T-helper 17 cell (primary cell): ENCODE measurements around the gene SYT14. TPM values are rescaled to one million over a fixed set of nuclear protein-coding genes. Genes with fewer than 3 reads are reported as not detected.
"Not testable (repeated sequence)": the region's sequence is repeated elsewhere in the genome, so short reads cannot be mapped to it uniquely, and the experiment has no call there.

Experiments
- ATAC-seq: fragments of 150-1000 bp; cut with Tn5 transposase; 2 replicates; pipeline ENCODE4 v1.10.0; 2021; ENCODE audit warnings: mild to moderate bottlenecking, moderate library complexity
- DNase-seq, 3 donors: peaks; one replicate each; pipeline versions ENCODE4 v3.0.0 to v3.0.0-alpha.2; 2020 to 2021
- H3K9me3 ChIP-seq: one replicate; pipeline ENCODE4 v1.7.0; 2013; ENCODE audit warnings: low read length, mild to moderate bottlenecking; ENCODE audit not compliant: control insufficient read depth, poor library complexity, severe bottlenecking
- H3K27ac Mint-ChIP-seq: one replicate; pipeline ENCODE4 v1.8.0; 2022; ENCODE audit warnings: mild to moderate bottlenecking, moderate library complexity, mixed read lengths
- H3K27me3 Mint-ChIP-seq: one replicate; pipeline ENCODE4 v1.8.0; 2022; ENCODE audit warnings: mixed read lengths
- H3K36me3 Mint-ChIP-seq: one replicate; pipeline ENCODE4 v1.8.0; 2022; ENCODE audit warnings: low read depth, mixed read lengths
- H3K4me1 Mint-ChIP-seq: one replicate; pipeline ENCODE4 v1.8.0; 2022; ENCODE audit warnings: mild to moderate bottlenecking, mixed read lengths
- H3K4me3 Mint-ChIP-seq: one replicate; pipeline ENCODE4 v1.8.0; 2022; ENCODE audit warnings: mild to moderate bottlenecking, moderate library complexity, mixed read lengths
- total RNA-seq, 4 donors: library from RNA in 2 of 4; stranded (reverse) in 2 of 4; gene quantifications; one replicate each; pipeline ENCODE4 v1.2.3 and lab custom pipeline; 2022 to 2026

SYT14 gene
- total RNA-seq, 2 donors from 2014 or later: not detected

GRCh38 chr1:210021145-210021860 is 83.3 kb downstream of the SYT14 start:
- Mint-ChIP-seq H3K4me3 (no peak overlapping the region), H3K36me3 (no peaks in the 10 kb centered on the region), H3K27ac (no peak overlapping the region), H3K27me3 (peaks cover 16% of the 10 kb centered on the region), H3K4me1 (peaks cover 2% of the 10 kb centered on the region)
- no peaks in the 10 kb centered on the region for H3K9me3 ChIP-seq
- DNase-seq: no peak
- no peak for ATAC-seq

DNA sequence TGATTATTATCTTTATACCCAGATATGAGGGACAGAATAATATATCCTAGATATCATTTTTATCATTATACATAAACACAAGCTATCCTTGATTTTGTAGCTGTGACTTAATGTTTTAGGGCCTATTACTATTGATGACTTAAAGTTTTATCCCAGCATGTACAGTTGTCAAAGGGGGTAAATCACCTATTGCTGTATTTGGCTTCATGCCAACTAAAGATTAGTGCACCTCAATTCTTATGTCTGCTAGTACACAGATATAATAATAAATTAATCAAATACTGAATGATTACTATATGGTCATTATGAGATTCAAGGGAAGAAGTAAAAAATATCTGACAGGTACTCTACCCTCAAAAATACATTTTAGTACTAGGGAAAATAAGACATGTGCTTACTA is 84.0 kb downstream of the SYT14 start:
- ATAC-seq (no peak), DNase-seq (no peak)
- Mint-ChIP-seq H3K4me3 (no peak overlapping the region), H3K4me1 (no peaks in the 10 kb centered on the region), H3K36me3 (no peaks in the 10 kb centered on the region), H3K27ac (no peak overlapping the region), H3K27me3 (peaks cover 10% of the 10 kb centered on the region)
- no peaks in the 10 kb centered on the region for H3K9me3 ChIP-seq

DNA sequence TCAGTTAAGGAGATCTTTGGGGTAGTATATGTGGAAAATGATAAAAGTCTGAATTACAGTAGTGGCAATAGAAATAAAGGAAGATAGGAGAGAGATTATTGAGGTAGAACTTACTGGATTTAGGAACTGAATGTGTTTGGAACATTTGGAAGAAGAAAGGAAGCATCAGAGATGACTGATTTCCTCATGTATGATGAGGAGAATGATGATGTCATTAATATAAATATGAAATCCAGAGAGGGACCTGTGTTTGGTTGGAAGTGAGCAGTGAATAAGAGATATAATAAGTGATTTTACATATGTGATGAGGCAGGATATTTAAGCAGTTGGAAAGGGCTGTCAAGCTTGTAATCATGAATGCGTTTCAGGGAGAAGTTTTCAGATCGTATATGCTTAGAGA is 86.3 kb downstream of the SYT14 start:
- Mint-ChIP-seq H3K27ac (no peak overlapping the region), H3K36me3 (no peaks in the 10 kb centered on the region), H3K4me1 (no peaks in the 10 kb centered on the region), H3K4me3 (no peak overlapping the region), H3K27me3 (peaks cover 10% of the 10 kb centered on the region)
- no peaks in the 10 kb centered on the region for H3K9me3 ChIP-seq
- ATAC-seq (no peak), DNase-seq (no peak)

GRCh38 chr1:210024996-210025395 is 87.0 kb downstream of the SYT14 start:
- Mint-ChIP-seq H3K27me3 (peaks cover 10% of the 10 kb centered on the region), H3K27ac (no peak overlapping the region), H3K36me3 (no peaks in the 10 kb centered on the region), H3K4me3 (no peak overlapping the region), H3K4me1 (no peaks in the 10 kb centered on the region)
- ATAC-seq (no peak), DNase-seq (no peak)
- no peaks in the 10 kb centered on the region for H3K9me3 ChIP-seq

GRCh38 chr1:210025870-210026269 is 87.9 kb downstream of the SYT14 start:
- H3K27ac Mint-ChIP-seq: no peak overlapping the region
- H3K4me1 Mint-ChIP-seq: no peaks in the 10 kb centered on the region
- H3K4me3 Mint-ChIP-seq: no peak overlapping the region
- H3K9me3 ChIP-seq: peaks cover 4% of the 10 kb centered on the region
- no peak for DNase-seq
- H3K27me3 Mint-ChIP-seq: peaks cover 10% of the 10 kb centered on the region
- no peak for ATAC-seq
- no peaks in the 10 kb centered on the region for H3K36me3 Mint-ChIP-seq

- H3K4me3 Mint-ChIP-seq: no peak overlapping the region
- H3K9me3 ChIP-seq: peaks cover 4% of the 10 kb centered on the region
- no peak overlapping the region for H3K27ac Mint-ChIP-seq
- H3K27me3 Mint-ChIP-seq: peaks cover under 1% of the 10 kb centered on the region
- no peaks in the 10 kb centered on the region for H3K36me3 Mint-ChIP-seq
- DNase-seq: no peak
- ATAC-seq: no peak
- H3K4me1 Mint-ChIP-seq: no peaks in the 10 kb centered on the region
These were observed 90.0 kb downstream of the SYT14 start for GRCh38 chr1:210027994-210028393.

- H3K27me3 Mint-ChIP-seq: no peaks in the 10 kb centered on the region
These were observed 93.5 kb downstream of the SYT14 start for GRCh38 chr1:210031473-210031872.

GRCh38 chr1:210043058-210043457 is 105.0 kb downstream of the SYT14 start:
- no peak for DNase-seq
- no peak overlapping the region for H3K27ac Mint-ChIP-seq
- no peaks in the 10 kb centered on the region for H3K36me3 Mint-ChIP-seq
- peaks cover 7% of the 10 kb centered on the region for H3K27me3 Mint-ChIP-seq
- H3K4me1 Mint-ChIP-seq: no peaks in the 10 kb centered on the region
- ATAC-seq: no peak
- H3K9me3 ChIP-seq: no peaks in the 10 kb centered on the region
- H3K4me3 Mint-ChIP-seq: no peak overlapping the region

More at GRCh38 chr1:210031473-210031872, 93.5 kb downstream of the SYT14 start:
- H3K27ac Mint-ChIP-seq: no peak overlapping the region
- H3K36me3 Mint-ChIP-seq: no peaks in the 10 kb centered on the region
- H3K4me1 Mint-ChIP-seq: no peaks in the 10 kb centered on the region
- ATAC-seq: no peak
- no peak for DNase-seq
- H3K9me3 ChIP-seq: peaks cover 4% of the 10 kb centered on the region
- H3K4me3 Mint-ChIP-seq: no peak overlapping the region

DNA sequence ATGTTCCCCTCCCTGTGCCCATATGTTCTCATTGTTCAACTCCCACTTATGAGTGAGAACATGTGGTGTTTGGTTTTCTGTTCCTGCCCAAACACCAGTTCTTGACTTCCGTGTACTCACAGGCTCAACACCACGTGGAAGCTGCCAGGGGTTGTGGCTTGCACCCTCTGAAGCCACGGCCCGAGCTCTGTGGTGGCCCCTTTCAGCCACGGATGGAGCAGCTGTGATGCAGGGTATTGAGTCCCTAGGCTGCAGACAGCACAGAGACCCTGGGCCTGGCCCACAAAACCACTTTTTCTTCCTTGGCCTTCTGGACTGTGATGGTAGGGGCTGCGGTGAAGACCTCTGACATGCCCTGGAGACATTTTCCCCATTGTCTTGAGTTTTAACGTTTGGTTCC is 111.6 kb downstream of the SYT14 start:
- Mint-ChIP-seq H3K27ac (no peak overlapping the region), H3K27me3 (peaks cover 7% of the 10 kb centered on the region), H3K4me3 (no peak overlapping the region), H3K4me1 (no peaks in the 10 kb centered on the region), H3K36me3 (no peaks in the 10 kb centered on the region)
- ATAC-seq: no peak
- no peaks in the 10 kb centered on the region for H3K9me3 ChIP-seq
- no peak for DNase-seq

GRCh38 chr1:210050491-210050890 is 112.5 kb downstream of the SYT14 start:
- H3K4me3 Mint-ChIP-seq, H3K27me3 Mint-ChIP-seq, H3K9me3 ChIP-seq, H3K27ac Mint-ChIP-seq, DNase-seq, ATAC-seq, H3K36me3 Mint-ChIP-seq, H3K4me1 Mint-ChIP-seq: not testable (repeated sequence)

DNA sequence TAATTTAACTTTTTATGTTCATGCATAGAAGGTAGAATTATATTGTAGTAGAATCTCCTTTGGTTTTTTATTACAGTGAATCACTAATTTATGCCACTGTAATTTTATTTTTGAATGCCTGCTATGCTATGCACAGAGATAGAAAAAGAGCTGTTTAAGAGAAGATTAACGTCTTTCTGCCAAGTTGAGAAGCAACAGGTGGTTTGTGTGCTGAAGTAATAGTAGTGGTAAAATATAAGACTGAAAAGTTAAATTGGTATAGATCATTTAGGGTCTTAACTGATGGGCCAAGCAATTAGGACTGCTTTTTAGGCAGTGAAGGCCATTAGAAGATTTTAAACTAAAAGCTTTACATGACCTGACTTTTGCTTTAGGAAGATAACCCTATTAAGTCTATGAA is 115.1 kb downstream of the SYT14 start:
- Mint-ChIP-seq H3K27me3 (peaks cover 17% of the 10 kb centered on the region), H3K27ac (no peak overlapping the region), H3K4me1 (no peaks in the 10 kb centered on the region), H3K36me3 (no peaks in the 10 kb centered on the region), H3K4me3 (no peak overlapping the region)
- DNase-seq (no peak), ATAC-seq (no peak)
- H3K9me3 ChIP-seq: no peaks in the 10 kb centered on the region

- Mint-ChIP-seq H3K27ac (no peak overlapping the region), H3K4me1 (no peaks in the 10 kb centered on the region), H3K36me3 (no peaks in the 10 kb centered on the region), H3K27me3 (peaks cover 20% of the 10 kb centered on the region), H3K4me3 (no peak overlapping the region)
- no peaks in the 10 kb centered on the region for H3K9me3 ChIP-seq
- ATAC-seq (no peak), DNase-seq (no peak)
These were observed 119.6 kb downstream of the SYT14 start for GRCh38 chr1:210057593-210057992.

DNA sequence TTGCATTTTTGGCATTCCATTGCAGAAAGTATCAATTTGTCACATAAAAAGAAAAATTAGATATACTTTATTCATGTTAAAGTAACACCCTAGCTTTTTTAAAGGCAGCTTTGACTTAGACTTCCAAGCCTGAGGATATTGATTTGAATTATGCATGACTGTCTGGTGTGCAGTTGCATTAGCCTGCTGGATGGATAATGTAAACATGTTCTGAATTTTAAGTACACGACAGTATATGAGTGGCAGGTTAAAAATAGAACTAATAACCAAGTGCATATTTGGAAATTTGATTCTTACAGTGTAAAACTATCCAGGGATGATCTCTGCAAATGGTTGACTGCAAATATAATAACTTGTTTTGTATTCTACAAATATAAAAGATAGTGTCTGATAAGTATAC is 124.0 kb downstream of the SYT14 start:
- no peaks in the 10 kb centered on the region for H3K4me1 Mint-ChIP-seq
- H3K27me3 Mint-ChIP-seq: peaks cover 12% of the 10 kb centered on the region
- H3K27ac Mint-ChIP-seq: no peak overlapping the region
- H3K4me3 Mint-ChIP-seq: no peak overlapping the region
- ATAC-seq: no peak
- DNase-seq: no peak
- no peaks in the 10 kb centered on the region for H3K9me3 ChIP-seq
- H3K36me3 Mint-ChIP-seq: no peaks in the 10 kb centered on the region

- Mint-ChIP-seq H3K36me3 (no peaks in the 10 kb centered on the region), H3K27ac (no peak overlapping the region), H3K4me1 (no peaks in the 10 kb centered on the region), H3K4me3 (no peak overlapping the region), H3K27me3 (peaks cover 4% of the 10 kb centered on the region)
- no peak for DNase-seq
- ATAC-seq: no peak
- no peaks in the 10 kb centered on the region for H3K9me3 ChIP-seq
These were observed 132.5 kb downstream of the SYT14 start for GRCh38 chr1:210070531-210070930.
